GM19452 (cell line): ENCODE results near the gene PIK3CD.
"Not testable (repeated sequence)": the region's sequence is repeated elsewhere in the genome, so short reads cannot be mapped to it uniquely, and the experiment has no call there.

Experiments used
- ATAC-seq: cut with Tn5 transposase; IDR thresholded peaks from one replicate; pipeline ENCODE4 v1.9.1; 2021; ENCODE audit not compliant: unreplicated experiment

PIK3CD gene

DNA sequence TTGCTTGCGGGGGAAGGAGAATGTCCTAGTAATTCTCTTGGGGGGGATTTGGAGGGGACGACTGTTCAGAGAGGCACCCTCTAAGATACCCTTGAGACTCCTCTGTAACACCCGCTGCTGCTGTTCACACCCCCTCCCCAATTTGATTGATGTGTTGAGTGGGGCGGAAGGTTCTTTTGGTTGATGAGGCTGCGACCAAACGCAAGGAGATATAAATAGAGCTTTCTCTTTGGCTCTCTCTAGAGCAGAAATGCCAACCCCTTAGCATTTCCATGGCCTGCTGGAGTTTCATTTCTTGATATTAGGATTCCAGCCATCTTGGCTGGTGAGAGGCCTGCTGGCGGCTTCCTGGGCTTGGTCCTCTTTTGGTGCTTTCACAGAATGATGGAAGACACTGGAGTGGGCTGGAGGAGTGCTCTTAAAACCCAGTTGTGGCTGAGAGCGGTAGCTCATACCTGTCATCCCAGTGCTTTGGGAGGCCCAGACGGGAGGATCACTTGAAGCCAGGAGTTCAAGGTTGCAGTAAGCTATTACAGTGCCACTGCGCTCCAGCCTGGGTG, 2.0 kb downstream of the PIK3CD start:
- ATAC-seq = no peak

DNA sequence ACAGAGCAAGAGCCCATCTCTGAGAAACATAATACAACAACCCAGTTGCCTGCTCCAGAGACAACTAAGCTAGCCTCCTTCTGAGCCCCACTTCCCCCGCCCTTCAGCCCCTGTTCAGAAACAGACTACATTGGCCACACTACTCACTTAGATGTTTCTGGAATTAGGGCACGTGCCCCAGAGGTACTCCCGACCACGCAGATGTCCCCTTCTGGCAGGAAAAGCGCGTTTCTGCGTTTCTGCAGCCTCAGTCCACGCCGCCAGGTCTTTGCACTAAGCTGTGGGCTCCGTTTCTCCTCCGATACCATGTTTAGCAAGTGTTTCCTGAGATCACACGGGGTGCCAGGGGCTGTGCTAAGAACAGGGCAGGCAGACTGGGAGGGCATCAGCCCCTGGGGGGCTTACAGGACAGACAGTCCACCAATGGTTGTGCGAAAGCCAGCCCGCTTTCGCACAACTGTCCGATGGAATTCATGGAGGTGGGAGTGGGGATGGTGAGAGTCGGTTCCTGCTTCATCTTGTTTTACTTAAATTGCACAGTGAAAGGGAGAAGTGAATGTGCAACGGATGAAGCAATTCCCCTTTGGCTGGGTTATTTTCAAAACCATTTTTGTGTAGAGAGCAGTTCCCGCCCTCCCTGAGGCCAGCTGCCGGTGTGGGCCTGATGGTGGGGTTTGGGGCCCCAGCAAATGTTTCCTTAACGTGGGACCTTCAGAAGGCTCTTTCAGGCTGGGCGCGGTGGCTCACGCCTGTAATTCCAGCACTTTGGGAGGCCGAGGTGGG, 2.7 kb downstream of the PIK3CD start:
- no peak for ATAC-seq

DNA sequence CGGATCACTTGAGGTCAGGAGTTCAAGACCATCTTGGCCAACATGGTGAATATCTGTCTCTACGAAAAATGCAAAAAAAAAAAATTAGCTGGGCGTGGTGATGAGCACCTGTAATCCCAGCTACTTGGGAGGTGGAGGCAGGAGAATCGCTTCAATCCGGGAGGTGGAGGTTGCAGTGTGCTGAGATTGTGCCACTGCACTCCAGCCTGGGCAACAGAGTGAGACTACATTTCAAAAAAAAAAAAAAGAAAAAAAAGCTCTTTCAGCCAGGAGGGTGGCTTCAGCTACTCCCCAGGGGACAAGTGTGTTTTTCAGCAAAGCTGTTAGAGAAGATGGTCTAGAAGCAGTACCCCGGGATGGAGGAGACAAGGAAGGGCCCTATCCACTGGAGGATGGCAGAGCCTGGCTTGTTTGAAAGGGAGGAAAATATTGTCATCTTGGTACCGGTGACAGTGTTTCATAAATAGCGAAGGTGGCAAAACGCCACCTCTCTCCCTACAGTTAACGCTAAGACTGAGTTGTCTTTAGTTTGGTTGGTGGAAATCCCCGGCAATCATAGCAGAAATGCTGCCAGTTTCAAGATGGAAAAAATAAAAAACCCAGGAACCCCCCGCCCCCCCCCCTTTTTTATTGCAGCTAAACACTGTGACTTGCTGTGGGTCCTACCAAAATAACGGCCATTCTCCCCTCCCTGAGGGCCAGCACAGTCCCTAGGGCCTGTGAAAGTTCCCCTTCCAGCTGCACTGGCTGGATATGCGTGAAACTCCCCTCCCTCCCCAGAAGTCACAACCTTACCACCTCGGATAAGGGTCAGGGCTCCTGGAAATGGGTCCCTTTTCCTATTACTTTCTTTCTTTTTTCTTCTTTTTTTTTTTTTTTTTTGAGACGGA, 3.5 kb downstream of the PIK3CD start:
- no peak for ATAC-seq

- no peak for ATAC-seq
Observed at GRCh38 chr1:9655836-9656235, 4.3 kb downstream of the PIK3CD start.

- no peak for ATAC-seq
Observed at GRCh38 chr1:9657521-9658032, 6.0 kb downstream of the PIK3CD start.

DNA sequence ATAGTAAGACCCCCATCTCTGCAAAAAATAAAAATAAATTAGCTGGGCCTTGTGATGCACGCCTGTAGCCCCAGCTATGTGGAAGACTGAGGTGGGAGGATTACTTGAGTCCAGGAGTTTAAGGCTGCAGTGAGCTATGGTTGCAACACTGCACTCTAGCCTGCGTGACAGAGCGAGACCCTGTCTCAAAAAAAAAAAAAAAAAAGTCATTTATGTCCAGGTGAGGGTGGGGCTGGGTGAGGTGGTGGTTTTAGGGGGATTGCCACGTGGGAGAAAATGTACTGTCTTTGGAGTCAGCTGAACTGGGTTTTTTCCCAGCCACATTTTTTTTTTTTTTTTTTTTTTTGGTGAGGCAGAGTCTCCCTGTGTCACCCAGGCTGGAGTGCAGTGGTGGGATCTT, 6.7 kb downstream of the PIK3CD start:
- ATAC-seq = no peak

DNA sequence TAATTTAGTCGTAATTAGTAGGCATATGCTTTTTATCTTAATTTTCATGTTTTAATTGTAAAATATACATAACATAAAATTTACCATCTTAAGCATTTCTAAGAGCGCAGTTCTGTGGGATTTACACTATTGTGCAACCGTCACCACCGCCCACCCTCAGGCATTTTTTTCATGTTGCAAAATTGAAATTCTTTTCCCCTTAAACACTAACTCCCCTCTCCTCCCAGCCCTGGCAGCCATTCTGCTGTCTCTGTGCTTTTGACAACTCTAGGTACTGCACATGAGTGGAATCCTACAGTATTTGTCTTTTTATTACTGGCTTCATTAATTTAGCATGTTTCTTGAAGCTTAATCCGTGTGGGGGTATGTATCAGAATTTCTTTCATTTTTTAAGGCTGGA, 7.8 kb downstream of the PIK3CD start:
- ATAC-seq = no peak

DNA sequence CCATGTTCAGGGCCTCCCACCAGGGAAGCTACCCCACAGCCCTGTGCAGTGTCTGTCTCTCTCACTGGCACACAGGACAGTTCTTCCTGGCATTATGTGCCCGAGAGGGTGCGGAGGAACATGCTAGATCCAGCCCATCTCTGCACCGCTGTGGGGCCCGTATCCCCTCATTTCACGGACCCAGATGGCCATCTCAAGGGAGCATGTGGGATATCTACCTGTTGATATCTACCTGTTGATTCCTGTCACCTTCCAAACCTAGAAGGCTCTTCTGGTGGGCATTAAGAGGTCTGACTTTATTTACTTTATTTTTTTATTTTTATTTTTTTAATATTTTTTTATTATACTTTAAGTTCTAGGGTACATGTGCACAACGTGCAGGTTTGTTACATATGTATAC, 11.7 kb downstream of the PIK3CD start:
- no peak for ATAC-seq

- ATAC-seq = no peak
Observed at GRCh38 chr1:9665193-9665592, 13.7 kb downstream of the PIK3CD start.

DNA sequence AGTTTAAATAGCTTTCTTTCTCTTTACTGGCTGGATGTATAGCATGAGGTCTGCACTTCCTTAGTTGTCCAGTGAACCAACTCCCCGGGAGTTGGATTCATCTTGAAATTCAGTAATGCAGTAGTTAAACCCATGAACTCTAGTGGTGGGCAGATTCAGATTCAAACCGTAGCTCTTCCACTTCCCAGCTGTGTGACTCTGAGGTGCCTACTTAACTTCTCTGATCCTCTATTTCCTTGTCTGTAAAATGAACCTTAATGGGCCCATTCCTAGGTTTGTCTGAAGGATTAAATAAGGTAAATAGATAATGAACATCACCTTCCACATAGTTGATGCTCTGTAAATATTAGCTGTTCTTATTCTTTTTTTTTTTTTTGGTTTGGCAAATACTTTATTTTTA, 16.5 kb downstream of the PIK3CD start:
- ATAC-seq = no peak

DNA sequence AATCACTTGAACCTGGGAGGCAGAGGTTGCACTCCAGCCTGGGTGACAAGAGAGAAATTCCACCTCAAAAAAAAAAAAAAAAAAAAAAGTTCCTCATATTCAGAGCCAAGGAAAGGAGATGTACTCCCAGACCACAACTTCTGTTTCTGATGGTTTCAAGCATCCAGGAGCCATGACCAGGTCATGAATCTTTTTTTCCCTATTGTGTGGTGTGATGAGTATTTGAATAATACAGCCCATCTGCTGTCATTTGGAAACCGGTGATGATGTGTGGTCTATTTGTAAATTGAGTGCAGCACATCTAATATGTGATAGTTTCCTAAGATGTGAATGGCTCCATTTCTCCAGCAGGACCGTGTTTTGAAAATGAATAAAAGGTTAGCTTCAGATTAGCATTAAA, 18.6 kb downstream of the PIK3CD start:
- ATAC-seq = no peak

DNA sequence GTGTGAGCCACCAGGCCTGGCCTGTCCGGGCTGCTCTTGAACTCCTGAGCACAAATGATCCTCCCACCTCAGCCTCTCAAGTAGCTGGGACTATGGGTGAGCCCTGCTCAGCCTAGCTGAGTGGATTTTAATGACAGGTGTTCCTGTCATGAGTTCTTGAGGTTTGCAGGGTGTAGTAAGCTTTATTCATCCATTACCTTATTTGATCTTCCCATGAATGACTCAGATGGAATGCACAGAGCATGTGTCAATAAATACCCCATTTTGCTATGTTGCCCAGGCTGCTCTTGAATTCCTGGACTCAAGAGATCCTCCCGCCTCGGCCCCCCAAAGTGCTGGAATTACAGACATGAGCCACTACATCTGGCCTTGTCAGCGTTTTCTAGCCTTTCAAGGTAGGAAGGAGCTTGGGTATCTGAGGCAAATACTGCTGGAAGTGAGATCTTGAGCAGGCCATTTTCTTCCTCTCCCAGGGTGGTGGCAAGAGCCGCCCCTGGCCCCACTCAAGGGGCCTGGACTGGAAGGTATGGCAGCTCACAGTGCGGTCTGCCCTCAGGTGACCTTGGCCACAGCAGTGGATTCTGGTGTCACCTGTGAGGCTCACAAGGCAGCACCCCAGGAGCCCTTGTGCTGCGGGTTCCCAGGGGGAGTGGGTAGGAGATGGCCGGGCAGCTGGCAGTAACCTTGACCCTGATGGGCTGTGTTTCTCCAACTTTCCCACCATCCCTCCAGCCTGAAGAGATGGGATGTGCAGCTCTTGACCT, 20.0 kb downstream of the PIK3CD start:
- ATAC-seq = no peak

GRCh38 chr1:9672444-9672843, 20.9 kb downstream of the PIK3CD start:
- no peak for ATAC-seq

- ATAC-seq = no peak
Observed at GRCh38 chr1:9675393-9675792, 23.9 kb downstream of the PIK3CD start.

DNA sequence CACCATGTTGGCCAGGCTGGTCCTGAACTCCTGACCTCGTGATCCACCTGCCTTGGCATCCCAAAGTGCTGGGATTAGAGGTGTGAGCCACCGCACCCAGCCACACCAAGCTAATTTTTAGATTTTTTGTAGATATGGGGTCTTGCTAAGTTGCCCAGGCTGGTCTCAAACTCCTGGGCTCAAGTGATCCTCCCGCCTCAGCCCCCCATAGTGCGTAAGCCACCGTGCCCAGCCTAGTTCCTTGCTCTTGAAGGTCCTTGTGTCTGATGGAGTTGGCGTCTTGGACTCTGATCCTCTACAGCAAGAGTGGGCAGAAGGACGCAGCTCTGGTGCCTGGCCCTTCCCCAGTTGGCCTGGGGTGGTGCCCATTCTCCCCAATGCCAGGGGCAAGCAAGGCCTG, 24.6 kb downstream of the PIK3CD start:
- ATAC-seq = not testable (repeated sequence)

- no peak for ATAC-seq
Observed at GRCh38 chr1:9676815-9677393, 25.4 kb downstream of the PIK3CD start.

DNA sequence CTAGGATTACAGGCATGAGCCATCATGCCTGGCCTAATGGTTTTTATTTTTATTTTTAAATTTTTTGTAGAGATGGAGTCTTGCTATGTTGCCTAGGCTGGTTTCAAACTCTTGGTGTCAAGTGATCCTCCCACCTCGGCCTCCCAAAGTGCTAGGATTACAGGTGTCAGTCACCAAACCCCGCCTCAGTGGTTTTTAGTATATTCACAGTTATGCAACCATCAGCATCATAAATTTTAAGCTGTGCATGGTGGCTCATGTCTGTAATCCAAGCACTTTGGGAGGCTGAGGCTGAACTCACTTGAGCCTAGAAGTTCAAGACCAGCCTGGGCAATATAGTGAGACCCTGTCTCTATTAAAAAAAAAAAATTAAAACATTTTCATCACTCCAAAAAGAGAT, 28.6 kb downstream of the PIK3CD start:
- ATAC-seq = no peak

- ATAC-seq = no peak
Observed at GRCh38 chr1:9680828-9681227, 29.3 kb downstream of the PIK3CD start.

DNA sequence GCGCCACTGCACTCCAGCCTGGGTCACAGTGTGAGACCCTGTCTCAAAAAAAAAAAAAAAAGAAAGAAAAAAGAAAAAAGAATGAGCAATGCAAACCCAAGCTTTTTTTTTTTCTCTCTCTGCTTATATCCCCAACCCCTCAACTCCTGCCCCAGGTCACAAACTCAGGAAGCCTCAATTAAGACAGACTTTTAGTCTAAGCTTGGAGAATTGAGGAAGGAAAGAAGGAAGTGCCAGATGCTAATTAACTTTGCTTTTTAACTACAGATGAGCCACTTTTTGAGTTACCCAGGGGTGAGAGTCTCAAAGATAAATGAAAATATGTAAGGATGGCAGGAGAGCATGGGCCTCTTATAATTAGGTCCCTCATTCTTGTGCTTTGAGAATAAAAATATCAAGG, 33.3 kb downstream of the PIK3CD start:
- no peak for ATAC-seq

DNA sequence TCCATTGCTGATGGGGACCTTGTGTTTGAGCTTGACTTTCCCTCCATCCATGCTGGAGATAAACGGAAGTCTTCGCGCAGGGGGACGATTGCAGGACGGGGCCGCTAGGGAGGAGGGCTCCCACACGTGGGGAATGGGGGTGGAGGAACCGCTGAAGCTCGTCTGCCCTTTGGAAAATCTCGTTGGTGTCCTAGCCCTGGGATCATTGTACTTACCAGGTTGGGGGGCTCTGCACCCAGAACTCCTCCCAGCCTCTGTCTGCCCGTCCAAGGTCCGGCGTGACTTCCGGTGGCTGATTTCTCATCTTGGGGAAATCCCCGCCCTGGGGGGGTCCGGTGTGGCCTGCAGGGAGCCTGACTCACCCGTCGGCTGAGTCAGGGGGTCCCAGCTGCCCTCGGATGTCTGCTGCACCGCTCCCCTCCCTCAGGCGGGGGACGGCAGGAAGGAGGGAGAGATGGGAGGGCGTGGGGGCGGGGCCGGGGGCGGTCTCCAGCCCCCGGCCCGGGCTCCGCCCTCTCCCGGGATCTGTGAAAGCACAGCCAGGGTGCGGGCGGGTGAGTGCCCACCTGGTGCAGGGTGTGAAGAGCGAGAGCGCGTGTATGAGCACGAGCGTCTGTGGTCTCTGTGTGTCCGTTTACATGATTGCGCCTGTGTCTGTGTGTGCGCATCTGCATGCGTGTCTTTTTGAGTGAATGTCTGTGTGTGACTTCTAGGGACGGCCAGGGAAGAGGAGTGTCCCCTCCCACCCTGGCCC, 35.8 kb downstream of the PIK3CD start:
- ATAC-seq = peak; percentile 47
